ENCODE data around the gene LKAAEAR1.

The LKAAEAR1 gene

DNA sequence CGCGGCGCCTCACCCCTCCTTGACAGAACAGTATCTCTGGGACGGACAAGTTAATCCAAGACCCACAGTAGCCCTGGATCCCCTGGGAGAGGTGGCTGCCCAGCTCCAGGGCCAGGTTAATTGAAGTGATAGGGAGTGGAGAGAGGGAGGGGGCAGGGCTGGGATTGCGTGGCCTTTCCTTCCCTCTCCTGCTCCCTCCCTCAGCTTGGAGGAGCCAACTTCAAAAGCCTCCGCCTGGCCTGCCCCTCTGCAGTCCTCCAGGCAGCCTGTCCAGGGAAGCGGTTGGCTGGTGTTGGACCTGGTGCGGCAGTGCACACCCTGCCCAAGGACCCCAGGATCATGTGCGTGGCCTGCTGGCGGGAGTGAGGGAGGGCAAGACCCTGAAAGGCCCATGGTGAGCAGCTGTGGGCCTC is 48.3 kb downstream of the LKAAEAR1 start, which contains the start of gene C20orf204:
Gene C20orf204 (plus strand): TSS at position 250 of the 413 bp plus-strand sequence. CDS start 142 bp downstream, at position 392.
- DNase-seq, result no peak

DNA sequence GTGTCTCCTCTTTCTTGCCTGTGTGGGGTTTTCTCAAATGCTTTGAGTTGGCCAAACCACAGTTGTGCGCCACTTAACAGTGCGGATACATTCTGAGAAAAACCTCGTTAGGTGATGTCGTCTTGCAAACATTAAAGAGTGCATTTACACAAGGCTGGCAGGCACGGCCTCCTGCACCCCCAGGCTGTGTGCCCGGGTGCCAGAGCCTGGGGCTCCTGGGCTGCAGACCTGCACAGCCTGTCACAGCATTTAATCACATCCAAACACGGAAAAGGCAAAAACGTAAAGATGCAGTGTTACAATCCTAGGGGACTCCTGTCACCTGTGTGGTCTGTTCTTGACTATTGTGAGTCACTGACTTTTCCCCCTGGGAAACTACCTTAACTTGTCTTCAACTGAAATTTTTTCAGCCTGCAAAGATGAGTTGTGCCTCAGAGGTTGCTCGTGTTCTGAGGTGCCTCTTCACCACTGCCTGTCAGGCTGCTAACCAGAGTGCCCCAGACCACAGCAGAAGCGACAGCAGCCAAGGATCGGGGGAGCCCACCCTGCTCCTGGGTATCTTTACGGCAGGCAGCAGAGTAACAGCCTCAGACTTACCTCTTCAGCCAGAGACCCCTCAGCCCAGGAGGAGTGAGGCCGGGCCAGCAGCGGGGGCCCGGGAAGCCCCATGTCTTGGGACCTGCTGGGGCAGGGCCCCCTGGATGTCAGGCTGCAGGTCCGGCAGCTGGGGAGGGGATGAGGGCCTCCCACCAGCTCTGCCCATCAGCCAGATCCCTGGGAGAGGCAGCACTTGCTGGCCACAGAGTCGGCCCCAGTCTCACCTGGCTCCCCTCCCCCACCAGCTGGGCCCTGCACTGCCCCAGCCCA is 48.9 kb downstream of the LKAAEAR1 start:
- no peak for DNase-seq

DNA sequence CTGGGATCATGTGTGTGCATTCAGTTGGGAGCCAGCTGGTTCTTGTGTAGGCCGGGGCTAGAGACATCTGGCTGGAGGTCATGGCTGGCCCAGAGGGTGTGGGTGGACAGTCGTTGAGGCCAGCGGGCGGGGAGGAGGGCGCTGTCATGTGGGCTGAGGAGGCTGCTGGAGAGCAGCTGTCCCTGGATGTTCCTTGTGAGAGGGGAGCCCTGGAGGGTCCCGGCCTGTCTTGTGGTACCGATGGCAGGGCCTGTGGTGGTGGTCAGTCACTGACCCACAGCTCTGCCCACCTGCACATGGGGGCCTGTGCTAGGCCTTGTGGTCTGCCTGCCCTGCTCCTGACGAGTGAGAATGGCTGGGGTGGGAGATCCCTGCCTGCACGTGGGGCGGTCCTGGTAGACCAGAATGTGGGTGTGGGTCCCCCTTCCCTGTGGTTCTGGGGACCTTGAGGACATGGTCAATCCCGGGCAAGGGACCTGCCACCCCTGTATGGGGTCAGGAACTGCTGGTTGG is 50.2 kb downstream of the LKAAEAR1 start:
- DNase-seq, result no peak

All from suppressor macrophage treated with lipopolysaccharide for 1 hour (primary cell).